GM12878 (cell line): Measurements from ENCODE around the gene CATSPERD. TPM values are rescaled to one million over a fixed set of nuclear protein-coding genes. Genes with fewer than 3 reads are reported as not detected.

Experiments used
- BHLHE40 ChIP-seq, 2 experiments: fragments of 450-650 bp in 1 of 2; IDR thresholded peaks; 2 replicates each; pipeline ENCODE4 v1.6.1; 2011 to 2017; ENCODE audit warnings: low read depth in 2 of 2, borderline replicate concordance in 1 of 2, improper control_type of control experiment in 1 of 2, low read length in 1 of 2, mild to moderate bottlenecking in 1 of 2
- CHD2 ChIP-seq: IDR thresholded peaks from 2 replicates; pipeline ENCODE4 v1.6.1; 2011; ENCODE audit warnings: low read depth, low read length, improper control_type of control experiment, borderline replicate concordance
- EGR1 ChIP-seq, 2 experiments: IDR thresholded peaks; 1 replicate in 1 of 2; 2 replicates in 1 of 2; pipeline ENCODE4 v1.6.1; 2011 to 2012; ENCODE audit warnings: low read depth in 2 of 2, low read length in 2 of 2, borderline replicate concordance in 1 of 2, mild to moderate bottlenecking in 1 of 2, moderate library complexity in 1 of 2
- MEF2A ChIP-seq: IDR thresholded peaks from 2 replicates; pipeline ENCODE4 v1.6.1; 2011; ENCODE audit warnings: low read depth, mild to moderate bottlenecking, low read length, moderate library complexity; ENCODE audit not compliant: insufficient read depth
- MEF2B ChIP-seq: fragments of 450-650 bp; IDR thresholded peaks from 2 replicates; pipeline ENCODE4 v1.6.1; 2018; ENCODE audit warnings: mild to moderate bottlenecking, moderate library complexity; ENCODE audit not compliant: partially characterized antibody, poor library complexity, severe bottlenecking
- MYC ChIP-seq: IDR thresholded peaks from 2 replicates; pipeline ENCODE4 v1.6.1; 2011; ENCODE audit warnings: mild to moderate bottlenecking, low read length, moderate library complexity, inconsistent platforms; ENCODE audit not compliant: insufficient read depth, insufficient replicate concordance, insufficient read length, severe bottlenecking
- NBN ChIP-seq: fragments of 450-650 bp; IDR thresholded peaks from 2 replicates; pipeline ENCODE4 v1.6.1; 2016
- PAX5 ChIP-seq: IDR thresholded peaks from 2 replicates; pipeline ENCODE4 v1.6.1; 2011; ENCODE audit warnings: low read depth, low read length, borderline replicate concordance
- RAD21 ChIP-seq: IDR thresholded peaks from 2 replicates; pipeline ENCODE4 v1.6.1; 2011; ENCODE audit warnings: mild to moderate bottlenecking, low read depth, low read length, moderate library complexity; ENCODE audit not compliant: insufficient read depth
- RB1 ChIP-seq: fragments of 450-650 bp; formaldehyde crosslinking; IDR thresholded peaks from 2 replicates; pipeline ENCODE4 v1.6.1; 2017; ENCODE audit warnings: mild to moderate bottlenecking, borderline replicate concordance
- RELA ChIP-seq: fragments of 450-650 bp; IDR thresholded peaks from 2 replicates; pipeline ENCODE4 v1.8.0; 2014; ENCODE audit warnings: borderline replicate concordance; ENCODE audit not compliant: partially characterized antibody
- SMARCA5 ChIP-seq: fragments of 450-650 bp; IDR thresholded peaks from 2 replicates; pipeline ENCODE4 v1.6.1; 2017; ENCODE audit warnings: mild to moderate bottlenecking
- SMC3 ChIP-seq: IDR thresholded peaks from 2 replicates; pipeline ENCODE4 v1.6.1; 2011; ENCODE audit warnings: low read length, improper control_type of control experiment, borderline replicate concordance
- SREBF2 ChIP-seq: IDR thresholded peaks from 2 replicates; pipeline ENCODE4 v1.6.1; 2012; ENCODE audit warnings: mild to moderate bottlenecking, low read length
- SUPT20H ChIP-seq: IDR thresholded peaks from 2 replicates; pipeline ENCODE4 v1.6.1; 2011; ENCODE audit warnings: low read depth, mild to moderate bottlenecking, low read length, moderate library complexity, borderline replicate concordance; ENCODE audit not compliant: control insufficient read depth
- TCF3 ChIP-seq: IDR thresholded peaks from 2 replicates; pipeline ENCODE4 v1.6.1; 2012; ENCODE audit warnings: low read depth, mild to moderate bottlenecking, low read length, borderline replicate concordance; ENCODE audit not compliant: insufficient read depth
- YY1 ChIP-seq: IDR thresholded peaks from 2 replicates; pipeline ENCODE4 v1.6.1; 2011; ENCODE audit warnings: low read depth, mild to moderate bottlenecking, low read length
- polyA plus RNA-seq, 11 experiments: library from polyadenylated mRNA; depleted of rRNA in 4 of 11; unstranded in 6 of 11; stranded (reverse) in 5 of 11; fragments of >200 nt; fragmentation: Nextera tagmentation in 4 of 11; fragmentation: Illumina TruSeq in 1 of 11; extraction: Ambion mirVana in 4 of 11; extraction: Trizol in 1 of 11; gene quantifications; 1 replicate in 1 of 11; 2 replicates in 10 of 11; pipeline versions ENCODE4 v1.2.1 to v1.2.3, GENCODE V29; 2011 to 2016; ENCODE audit warnings: inconsistent platforms in 2 of 11, missing spikeins in 2 of 11, low read depth in 1 of 11
- total RNA-seq, 4 experiments: library from RNA; depleted of rRNA in 3 of 4; stranded (reverse); fragments of >200 nt in 3 of 4; fragmentation: Illumina TruSeq in 1 of 4; extraction: Trizol in 1 of 4; gene quantifications; 2 replicates each; pipeline versions ENCODE4 v1.2.1 to v1.2.3, GENCODE V29; 2013 to 2021
- TF ChIP-seq, protein P1 (sequence below): fragments of 450-650 bp; IDR thresholded peaks from 2 replicates; pipeline ENCODE4 v1.6.1; 2017; ENCODE audit warnings: mild to moderate bottlenecking, moderate library complexity
- TF ChIP-seq, protein P2 (sequence below): IDR thresholded peaks from 2 replicates; pipeline ENCODE4 v1.6.1; 2012; ENCODE audit warnings: low read depth, low read length, improper control_type of control experiment
- TF ChIP-seq, protein P3 (sequence below): IDR thresholded peaks from 2 replicates; pipeline ENCODE4 v1.6.1; 2012; ENCODE audit warnings: low read length, inconsistent platforms

Gene CATSPERD
- total and polyA plus RNA-seq, 10 of the 15 experiments (the other 5 are each of a cell fraction or from before 2014, with no cell fraction given), result 0.02 to 0.38 (median 0.11) TPM; not detected in 5

- TF ChIP-seq, protein P1, sequence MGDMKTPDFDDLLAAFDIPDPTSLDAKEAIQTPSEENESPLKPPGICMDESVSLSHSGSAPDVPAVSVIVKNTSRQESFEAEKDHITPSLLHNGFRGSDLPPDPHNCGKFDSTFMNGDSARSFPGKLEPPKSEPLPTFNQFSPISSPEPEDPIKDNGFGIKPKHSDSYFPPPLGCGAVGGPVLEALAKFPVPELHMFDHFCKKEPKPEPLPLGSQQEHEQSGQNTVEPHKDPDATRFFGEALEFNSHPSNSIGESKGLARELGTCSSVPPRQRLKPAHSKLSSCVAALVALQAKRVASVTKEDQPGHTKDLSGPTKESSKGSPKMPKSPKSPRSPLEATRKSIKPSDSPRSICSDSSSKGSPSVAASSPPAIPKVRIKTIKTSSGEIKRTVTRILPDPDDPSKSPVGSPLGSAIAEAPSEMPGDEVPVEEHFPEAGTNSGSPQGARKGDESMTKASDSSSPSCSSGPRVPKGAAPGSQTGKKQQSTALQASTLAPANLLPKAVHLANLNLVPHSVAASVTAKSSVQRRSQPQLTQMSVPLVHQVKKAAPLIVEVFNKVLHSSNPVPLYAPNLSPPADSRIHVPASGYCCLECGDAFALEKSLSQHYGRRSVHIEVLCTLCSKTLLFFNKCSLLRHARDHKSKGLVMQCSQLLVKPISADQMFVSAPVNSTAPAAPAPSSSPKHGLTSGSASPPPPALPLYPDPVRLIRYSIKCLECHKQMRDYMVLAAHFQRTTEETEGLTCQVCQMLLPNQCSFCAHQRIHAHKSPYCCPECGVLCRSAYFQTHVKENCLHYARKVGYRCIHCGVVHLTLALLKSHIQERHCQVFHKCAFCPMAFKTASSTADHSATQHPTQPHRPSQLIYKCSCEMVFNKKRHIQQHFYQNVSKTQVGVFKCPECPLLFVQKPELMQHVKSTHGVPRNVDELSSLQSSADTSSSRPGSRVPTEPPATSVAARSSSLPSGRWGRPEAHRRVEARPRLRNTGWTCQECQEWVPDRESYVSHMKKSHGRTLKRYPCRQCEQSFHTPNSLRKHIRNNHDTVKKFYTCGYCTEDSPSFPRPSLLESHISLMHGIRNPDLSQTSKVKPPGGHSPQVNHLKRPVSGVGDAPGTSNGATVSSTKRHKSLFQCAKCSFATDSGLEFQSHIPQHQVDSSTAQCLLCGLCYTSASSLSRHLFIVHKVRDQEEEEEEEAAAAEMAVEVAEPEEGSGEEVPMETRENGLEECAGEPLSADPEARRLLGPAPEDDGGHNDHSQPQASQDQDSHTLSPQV, result peak; percentile 81
- TF ChIP-seq CHD2, result 0 out of 2 replicates have a peak, but pooled peaks have one; percentile 28
- no peak for TF ChIP-seq MYC
- peak; percentile 81; the same call in 1 of the 2 replicates for TF ChIP-seq RB1
- TF ChIP-seq EGR1 (IDR thresholded peaks at IDR 0.05; ENCODE audit: borderline replicate concordance in 1 of 2, low read depth in 2 of 2, low read length in 2 of 2), result peak in 1 of 2 experiments; percentile 72; a peak in 2 of 3 replicates
- TF ChIP-seq BHLHE40 (IDR thresholded peaks at IDR 0.05; ENCODE audit: borderline replicate concordance in 1 of 2, low read depth in 2 of 2, low read length in 1 of 2), result peak; percentile 50 to 85; a peak in 2 of 4 replicates
- no peak for TF ChIP-seq PAX5
- TF ChIP-seq, protein P2, sequence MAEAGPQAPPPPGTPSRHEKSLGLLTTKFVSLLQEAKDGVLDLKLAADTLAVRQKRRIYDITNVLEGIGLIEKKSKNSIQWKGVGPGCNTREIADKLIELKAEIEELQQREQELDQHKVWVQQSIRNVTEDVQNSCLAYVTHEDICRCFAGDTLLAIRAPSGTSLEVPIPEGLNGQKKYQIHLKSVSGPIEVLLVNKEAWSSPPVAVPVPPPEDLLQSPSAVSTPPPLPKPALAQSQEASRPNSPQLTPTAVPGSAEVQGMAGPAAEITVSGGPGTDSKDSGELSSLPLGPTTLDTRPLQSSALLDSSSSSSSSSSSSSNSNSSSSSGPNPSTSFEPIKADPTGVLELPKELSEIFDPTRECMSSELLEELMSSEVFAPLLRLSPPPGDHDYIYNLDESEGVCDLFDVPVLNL, result peak; percentile 58; the same call in 1 of the 2 replicates
- TF ChIP-seq SMC3, result peak; percentile 76
- TF ChIP-seq RELA, result peak; percentile 74
- TF ChIP-seq, protein P3, sequence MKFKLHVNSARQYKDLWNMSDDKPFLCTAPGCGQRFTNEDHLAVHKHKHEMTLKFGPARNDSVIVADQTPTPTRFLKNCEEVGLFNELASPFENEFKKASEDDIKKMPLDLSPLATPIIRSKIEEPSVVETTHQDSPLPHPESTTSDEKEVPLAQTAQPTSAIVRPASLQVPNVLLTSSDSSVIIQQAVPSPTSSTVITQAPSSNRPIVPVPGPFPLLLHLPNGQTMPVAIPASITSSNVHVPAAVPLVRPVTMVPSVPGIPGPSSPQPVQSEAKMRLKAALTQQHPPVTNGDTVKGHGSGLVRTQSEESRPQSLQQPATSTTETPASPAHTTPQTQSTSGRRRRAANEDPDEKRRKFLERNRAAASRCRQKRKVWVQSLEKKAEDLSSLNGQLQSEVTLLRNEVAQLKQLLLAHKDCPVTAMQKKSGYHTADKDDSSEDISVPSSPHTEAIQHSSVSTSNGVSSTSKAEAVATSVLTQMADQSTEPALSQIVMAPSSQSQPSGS, result no peak
- no peak for TF ChIP-seq MEF2B
- no peak for TF ChIP-seq SREBF2
- TF ChIP-seq RAD21, result peak; percentile 82
- TF ChIP-seq MEF2A, result 0 out of 2 replicates have a peak, but pooled peaks have one; percentile 17
- TF ChIP-seq YY1, result peak; percentile 81
- TF ChIP-seq SUPT20H, result no peak
- TF ChIP-seq NBN, result 0 out of 2 replicates have a peak, but pooled peaks have one; percentile 17
- no peak for TF ChIP-seq TCF3
- peak; percentile 83 for TF ChIP-seq SMARCA5
- TF ChIP-seq, all 136 proteins: peak for 19
Measured at GRCh38 chr19:5803752-5804515, 83.5 kb downstream of the CATSPERD start (continued).
